Left renal pelvis (tissue), 4 donors: ENCODE results near the gene CRACR2A. TPM values are rescaled to one million over a fixed set of nuclear protein-coding genes. Genes with fewer than 3 reads are reported as not detected.

Experiments used
- DNase-seq, 4 donors: peaks; one replicate each; pipeline ENCODE4 v3.0.0-alpha.2; 2013; ENCODE audit warnings: low read depth in 4 of 4, low spot score in 3 of 4
- polyA plus RNA-seq, 4 donors: library from polyadenylated mRNA; unstranded; fragments of 120-200 nt; gene quantifications; one replicate each; pipeline ENCODE4 v1.2.1, GENCODE V29; 2013; ENCODE audit not compliant: insufficient read length in 4 of 4

CRACR2A gene
- polyA plus RNA-seq, 4 donors: 1.2 to 1.5 (median 1.3) TPM

- DNase-seq: no peak
These were observed 150.4 kb downstream of the CRACR2A start for GRCh38 chr12:3602488-3602887.

- no peak for DNase-seq
These were observed 151.3 kb downstream of the CRACR2A start for GRCh38 chr12:3601461-3602150.

- DNase-seq: no peak
These were observed 152.0 kb downstream of the CRACR2A start for GRCh38 chr12:3600951-3601350.

- no peak for DNase-seq
These were observed 152.7 kb downstream of the CRACR2A start for GRCh38 chr12:3600039-3600720.

DNA sequence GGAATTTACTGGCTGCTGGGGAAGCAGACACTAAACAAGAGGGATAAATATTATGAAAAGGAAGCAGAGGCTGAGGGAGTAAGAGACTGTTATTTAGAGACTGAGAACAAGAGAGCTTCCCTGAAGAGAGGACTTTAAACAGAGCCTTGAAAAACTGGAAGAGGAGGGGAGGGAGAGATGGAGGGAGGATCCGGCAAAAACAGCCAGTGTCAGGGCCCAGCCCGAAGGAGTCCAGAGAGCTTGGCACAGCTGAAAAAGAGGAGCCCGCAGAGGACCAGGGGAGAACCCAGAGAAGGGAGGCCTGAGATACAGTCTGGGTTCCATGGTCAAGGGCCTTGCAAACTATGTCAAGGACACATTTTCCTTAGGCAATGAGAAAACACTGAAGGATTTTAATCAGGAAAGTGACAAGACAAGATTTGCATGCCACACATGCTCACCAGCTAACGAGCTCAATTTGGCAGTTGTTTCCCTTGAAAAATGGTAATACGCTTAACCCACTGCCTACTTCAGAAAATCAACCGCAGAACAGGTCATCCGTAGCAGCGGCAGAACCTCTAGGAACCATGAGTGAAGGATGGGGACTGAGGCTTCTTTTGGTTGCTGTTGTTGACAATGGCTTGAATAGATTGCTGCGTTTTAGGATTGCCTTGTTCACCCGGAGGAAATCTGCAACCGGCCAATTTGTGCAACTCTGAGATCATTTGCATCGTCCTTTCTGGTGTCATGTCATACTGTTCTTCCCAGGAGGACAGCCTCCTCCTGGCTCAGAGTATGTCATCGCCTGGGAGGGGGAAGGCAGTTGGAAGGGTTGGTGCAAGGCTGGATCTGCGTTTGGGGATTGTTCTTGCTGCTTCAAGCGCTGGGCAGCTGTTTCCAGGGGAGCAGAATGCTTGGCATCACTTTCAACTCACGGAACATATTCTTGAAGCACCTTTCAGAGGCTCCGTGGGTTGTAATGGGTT, 153.7 kb downstream of the CRACR2A start:
- no peak for DNase-seq

GRCh38 chr12:3597526-3598210, 155.2 kb downstream of the CRACR2A start:
- no peak for DNase-seq

- DNase-seq: no peak
These were observed 156.1 kb downstream of the CRACR2A start for GRCh38 chr12:3596703-3597415.

DNA sequence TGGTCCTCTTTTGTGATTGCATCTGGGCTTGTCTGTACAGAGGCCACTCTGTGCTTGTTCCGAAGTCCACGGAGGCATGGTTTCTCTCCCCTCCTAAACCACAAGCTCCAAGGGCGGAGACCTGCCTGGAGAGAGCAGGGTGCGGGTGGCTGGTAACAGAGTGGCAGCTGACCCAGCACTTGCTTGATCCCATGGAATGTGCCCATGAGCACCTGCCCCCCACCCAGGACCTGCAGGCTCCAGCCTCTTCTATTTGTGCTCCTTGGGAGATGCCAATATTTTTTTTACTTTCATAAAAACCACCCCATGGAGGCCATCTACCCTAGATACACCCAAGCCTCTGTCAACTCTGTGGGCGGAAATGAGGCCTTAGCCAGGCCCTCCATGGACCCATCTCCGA, 157.2 kb downstream of the CRACR2A start:
- DNase-seq: no peak

GRCh38 chr12:3594966-3595365, 157.9 kb downstream of the CRACR2A start:
- DNase-seq: no peak

DNA sequence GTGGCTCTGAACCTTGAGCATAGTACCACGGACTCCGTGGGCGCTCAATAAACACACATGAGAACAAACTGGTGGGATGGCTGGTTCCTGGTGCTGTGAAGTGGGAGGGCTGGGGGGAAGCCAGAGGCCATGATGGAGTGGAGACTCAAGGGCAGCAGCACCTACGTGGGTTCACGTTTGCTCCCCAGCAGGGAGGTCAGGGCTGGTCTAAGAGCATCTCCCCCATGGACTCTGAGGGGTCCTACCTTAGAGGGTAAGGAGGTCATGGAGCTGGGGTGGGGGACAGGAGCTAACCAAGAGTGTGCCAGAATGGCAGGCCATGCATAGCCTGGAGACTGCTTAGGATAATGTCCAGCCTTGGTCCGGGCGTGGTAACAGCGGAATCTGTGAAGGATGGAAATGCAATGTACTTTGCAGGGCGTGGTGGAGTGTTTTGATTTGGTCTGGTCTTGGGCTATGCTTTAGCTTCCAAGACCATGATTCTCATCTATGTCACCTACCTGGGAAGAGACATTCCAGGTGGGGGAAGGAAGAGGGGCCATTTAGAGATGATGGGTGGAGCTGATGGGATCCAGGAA, 158.9 kb downstream of the CRACR2A start:
- DNase-seq: no peak

DNA sequence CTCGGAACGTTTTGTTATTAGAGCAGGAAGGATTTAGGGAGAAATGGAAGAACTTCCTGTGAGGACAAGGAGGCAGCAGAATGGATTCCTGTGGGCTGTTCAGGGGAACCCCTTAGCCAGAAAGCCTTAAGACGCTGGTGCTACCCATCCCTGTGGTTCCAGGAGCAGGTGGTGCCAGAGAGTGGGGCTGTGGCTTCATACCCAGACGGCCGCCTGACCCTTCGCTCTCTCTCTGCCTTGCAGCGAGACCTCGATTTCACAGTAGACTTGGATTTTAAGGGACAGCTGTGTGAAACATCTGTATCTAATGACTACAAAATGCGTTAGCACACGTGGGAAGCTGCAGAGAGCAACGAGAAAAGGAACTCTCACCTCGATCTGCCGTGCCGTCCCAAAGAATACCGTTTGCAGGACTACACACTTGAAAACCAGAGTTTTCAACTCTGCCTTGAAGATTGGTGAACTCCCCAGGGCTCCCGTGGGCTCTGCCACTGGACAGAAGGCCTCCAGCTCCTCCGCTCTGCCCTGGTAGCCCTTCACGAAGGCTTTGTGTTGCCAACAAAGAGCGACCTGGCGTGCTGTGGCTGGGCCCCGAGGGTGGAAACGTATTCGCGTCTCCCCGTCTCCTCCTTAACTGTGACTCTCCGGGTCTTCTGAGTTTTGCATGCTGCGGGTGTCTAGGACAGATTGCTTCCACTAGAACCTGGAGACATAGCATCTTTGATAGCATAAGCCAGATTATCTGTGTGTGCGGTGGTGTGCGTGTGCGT, 159.9 kb downstream of the CRACR2A start:
- DNase-seq: no peak

DNA sequence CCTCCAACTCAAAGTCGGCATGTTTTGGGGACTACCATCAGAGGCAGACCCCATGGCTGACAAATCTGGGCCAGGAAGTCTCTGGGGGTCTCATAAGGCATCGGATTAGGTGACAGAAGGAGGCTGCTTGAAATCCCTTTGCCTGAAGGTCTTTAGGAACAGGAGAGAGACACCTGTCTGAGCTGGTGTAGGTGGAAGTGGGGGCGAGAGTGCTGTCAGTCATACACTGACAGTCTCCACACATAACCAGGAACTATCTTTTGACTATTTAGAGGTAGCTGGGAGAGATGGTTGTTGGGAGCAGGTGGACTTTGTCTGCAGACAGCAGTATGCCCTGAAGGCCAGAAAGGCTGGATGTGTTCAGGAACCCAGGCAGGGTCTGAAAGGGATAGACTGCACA, 163.2 kb downstream of the CRACR2A start:
- no peak for DNase-seq

GRCh38 chr12:3587402-3588013, 165.4 kb downstream of the CRACR2A start:
- DNase-seq: no peak

DNA sequence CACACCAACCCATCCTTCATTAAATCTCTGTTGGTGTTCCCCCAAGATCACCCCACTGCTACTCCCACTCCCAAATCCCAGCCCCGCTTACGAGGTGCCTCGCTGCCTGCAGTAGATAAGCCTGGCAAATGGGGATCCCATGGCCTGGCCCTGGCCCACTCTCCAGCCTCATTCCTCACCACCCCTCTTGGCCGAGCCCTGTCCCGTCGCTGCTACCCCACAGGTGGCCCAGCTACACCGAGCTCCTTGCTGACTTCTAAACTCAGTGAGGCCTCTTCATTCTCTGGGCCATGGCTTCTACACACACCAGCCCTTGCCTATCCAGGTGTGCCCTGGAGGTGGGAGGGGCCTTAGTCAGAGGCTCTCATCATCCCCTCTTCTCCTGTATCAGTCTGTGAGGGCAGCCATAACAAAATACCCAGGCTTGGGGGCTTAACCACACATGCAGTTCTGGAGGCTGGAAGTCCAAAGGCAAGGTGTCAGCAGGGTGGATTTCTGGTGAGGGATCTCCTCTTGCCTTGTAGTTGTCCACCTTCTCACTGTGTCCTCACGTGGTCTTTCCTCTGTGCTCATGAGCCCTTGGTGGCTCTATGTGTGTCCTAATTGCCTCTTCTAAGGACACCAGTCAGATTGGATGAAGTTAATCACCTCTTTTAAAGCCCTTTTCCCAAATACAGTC, 169.1 kb downstream of the CRACR2A start:
- no peak for DNase-seq

GRCh38 chr12:3580094-3580749, 172.7 kb downstream of the CRACR2A start:
- DNase-seq: no peak

- no peak for DNase-seq
These were observed 173.3 kb downstream of the CRACR2A start for GRCh38 chr12:3579446-3580093.

DNA sequence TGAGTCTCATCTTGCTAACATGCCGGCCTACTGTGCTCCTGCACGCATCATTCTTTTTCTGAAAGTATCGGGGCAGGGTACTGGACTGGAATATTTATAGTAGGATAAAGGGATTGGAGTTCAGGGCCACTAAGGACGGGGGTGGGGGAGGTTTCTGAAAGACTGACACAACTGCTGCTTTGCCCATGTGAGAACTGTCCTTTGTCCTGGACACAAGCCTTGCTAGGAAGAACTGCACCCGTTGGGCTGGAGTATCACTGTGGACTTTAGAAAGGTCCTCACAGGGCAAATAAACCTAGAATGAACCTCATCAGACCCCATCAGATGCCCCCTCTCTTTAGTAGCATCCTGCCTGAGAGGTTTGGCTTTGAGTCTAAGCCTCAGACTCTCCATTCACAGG, 174.4 kb downstream of the CRACR2A start:
- DNase-seq: no peak
